Ramos (cell line): ENCODE results near the gene TRMT1.

Source experiments
- in situ Hi-C: fragments of 300-500 bp; cut with MboI; formaldehyde crosslinking; loops from one replicate; pipeline ENCODE4 v1.14.3; 2022; ENCODE audit warnings: low sequenced_read_pairs; ENCODE audit not compliant: unreplicated experiment

The TRMT1 gene

DNA sequence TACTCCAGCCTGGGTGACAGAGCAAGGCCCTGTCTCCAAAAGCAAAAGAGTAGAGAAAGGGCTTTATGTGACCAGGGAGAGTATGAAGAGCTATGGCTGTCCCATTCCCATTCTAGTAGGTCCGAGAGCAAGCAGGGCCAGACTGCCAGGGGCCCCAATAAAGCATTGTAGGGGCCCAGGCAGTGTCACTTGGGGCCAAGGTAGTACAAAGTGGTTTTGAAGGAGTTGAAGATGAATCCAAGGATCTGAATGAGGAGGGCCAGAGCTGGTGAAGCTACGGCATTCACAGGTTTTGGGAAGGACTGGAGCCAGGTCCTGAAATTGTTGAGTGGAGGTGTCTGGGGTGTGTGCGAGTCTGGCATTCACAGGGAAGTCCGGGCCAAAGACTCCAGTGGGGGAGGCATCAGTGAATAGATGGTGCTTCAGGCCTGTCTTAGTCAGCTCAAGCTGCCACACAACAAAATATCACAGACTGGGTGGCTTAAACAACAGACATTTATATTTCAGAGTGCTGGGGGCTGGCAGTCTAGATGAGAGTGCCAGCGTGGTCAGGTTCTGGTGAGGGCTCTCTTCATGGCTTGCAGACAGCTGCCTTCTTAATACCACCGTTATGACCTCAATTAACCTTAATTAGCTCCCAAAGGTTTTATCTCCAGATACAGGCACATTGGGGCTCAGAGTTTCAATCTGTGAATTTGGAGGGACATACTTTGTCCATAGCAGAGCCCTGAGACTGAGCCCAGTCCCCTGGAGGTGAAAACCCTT is 11.5 kb upstream of the TRMT1 start:
- in situ Hi-C loops: no loop called here

DNA sequence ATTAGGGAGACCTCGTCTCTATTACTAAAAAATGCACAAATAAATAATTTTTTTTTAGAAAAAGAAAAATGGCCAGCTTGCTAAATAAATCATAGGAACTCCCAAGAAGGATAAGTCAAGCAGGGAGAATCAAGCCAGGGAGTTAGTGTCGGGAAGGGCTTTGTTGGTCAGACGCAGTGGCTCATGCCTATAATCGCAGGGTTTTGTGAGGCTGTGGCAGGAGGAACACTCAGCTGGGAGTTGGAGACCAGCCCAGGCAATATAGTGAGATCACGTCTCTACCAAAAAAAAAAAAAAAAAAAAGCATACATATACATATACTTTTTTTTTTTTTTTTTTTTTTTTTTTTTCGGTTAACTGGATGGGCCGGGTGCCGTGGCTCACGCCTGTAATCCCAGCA is 10.5 kb upstream of the TRMT1 start:
- in situ Hi-C loops: no loop called here

DNA sequence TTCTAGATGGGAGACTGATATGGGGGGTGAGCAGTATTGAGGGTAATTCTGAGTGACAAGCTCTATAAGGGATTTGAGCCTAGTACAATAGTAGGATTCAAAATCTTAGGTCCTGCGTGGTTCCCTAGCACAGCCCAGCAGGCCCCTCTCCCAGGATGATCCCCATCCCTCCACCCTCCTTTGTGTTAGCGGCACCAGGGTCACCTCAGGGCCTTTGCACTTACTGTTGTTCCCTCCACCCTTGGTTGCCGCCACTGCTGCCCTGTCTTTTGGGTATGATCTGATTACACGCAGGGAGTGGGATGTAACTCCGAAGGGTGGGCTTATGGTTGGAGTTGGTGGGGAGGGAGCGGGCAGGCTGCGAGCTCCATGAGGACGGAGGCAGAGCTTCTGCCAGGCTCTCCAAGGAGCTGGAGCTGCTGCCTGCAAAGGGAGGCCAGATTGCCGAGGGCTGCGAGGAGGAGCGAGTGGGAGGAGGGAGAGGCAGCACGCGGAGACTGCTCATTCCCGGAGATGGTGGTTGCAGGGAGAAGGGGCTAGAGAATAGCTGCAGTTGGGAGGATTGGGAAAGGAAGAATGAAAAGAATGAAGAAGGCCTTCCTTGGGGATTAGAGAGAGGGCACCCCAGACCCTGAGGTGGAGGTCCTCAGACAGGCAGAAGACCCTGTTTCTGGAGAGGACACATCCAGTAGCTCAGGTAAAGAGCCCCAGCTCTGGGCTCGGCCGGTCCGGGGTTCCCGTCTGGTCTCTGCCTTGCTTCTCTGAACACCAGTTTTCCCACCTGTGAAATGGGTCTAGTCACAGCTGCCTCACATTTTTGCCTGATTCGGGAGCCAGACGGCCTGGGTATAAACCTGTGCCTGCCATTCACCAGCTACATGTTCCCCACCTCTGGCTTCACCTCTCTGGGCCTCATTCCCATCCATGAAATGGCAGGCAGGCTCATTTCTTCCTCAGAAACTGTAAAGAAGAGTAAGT is 6.7 kb upstream of the TRMT1 start:
- in situ Hi-C loops: no loop called here

DNA sequence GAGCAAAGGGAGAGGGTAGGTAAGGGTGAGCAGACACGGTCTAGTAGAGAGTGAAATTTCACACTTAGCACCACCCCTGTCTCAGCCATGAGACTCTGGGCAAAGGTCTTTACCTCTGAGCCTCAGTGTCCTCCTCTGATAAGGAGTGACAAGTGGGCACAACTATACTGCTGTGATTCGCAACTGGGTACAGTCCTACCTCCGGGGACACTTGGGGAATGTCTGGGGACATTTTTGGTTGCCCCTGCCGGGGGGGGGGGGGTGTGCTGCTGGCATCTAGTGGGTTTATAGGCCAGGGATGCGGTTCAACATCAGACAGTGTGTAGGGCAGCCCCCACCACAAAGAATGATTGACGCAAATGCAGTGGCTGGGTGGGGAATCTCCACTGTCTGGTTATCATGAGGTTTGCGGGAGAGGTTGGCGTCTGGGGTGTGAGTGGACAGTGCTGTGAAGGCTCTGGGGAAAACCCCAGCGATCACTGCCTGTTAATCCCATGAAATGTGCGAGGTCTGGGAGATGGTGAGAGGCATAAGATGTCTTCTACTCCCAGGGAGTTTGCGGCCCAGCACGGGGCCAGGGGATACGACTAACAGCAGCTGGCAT is 5.8 kb upstream of the TRMT1 start:
- in situ Hi-C loops: no loop called here

DNA sequence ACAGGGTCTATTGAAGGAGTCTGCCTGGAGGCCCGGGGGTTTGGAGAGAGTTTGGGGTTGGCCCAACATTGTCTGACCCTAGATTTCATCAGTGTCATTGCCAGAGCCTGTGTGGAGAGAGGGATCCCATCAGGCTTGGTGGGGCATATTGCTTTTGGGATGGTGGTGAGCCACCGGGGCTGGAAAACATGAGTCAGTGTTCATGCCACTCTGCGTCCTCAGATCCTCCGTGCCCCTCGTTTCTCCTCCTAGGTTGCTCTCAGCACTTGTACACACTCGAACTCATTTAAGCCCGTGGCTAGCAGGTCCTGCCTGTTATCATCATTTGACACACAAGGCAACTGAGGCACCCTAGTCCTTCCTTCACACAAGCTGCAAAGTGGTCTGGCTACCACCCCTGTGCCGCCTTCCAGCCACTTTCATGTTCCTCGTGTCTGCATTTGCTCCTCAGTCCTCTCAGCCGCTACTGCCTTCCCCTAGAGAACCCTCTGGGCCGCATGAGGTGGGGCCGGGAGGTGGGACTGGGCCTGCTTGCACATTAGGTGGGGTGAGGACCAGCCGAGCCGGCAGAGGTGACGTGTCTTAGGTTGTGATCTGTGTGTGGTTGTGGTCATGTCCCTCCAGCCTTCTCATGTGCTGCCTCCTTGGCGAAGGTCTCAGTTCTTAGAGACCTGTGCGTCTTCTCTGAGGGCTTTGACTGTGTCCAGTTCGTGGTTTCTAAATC is 5.2 kb upstream of the TRMT1 start:
- in situ Hi-C loops: no loop called here

DNA sequence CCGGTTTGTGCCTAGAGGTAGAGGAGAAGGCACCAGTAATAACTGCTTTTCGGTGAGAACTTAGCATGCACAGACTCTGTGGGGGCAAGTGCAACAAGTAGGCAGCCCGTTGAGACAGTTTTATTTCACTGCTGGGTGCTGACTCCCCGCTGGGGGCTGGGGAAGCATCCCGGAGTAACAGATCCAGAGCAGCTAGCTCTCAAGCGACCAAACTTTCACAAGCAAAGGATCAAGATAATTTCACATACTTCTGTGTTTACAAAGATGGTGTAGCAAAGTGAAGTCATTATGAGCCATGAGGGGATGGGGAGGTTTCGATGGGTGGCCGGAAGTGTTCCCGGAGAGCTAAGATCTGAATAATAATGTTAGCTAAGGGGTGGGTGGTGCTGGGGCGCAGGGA is 4.3 kb upstream of the TRMT1 start:
- in situ Hi-C loops: no loop called here

DNA sequence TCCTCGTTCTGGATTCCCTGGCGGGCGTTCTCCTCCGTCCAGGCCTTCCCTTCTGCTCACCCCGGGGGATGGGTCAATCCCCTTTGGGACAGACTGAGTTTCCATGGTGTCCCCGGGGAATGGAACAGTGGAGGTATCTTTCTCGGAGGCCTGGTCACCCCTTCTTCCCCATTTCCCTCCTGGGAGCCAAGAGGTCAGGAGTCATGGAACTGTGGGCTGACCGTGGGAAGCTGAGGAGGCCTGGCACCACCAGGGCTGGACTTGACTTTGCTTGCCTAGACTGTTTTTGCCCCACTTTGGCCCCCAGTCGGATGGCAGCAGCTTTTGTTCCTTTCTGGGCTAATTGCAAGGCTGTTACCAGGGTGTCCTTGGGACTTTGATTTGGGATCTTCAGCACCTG is 3.5 kb upstream of the TRMT1 start:
- in situ Hi-C loops: no loop called here

DNA sequence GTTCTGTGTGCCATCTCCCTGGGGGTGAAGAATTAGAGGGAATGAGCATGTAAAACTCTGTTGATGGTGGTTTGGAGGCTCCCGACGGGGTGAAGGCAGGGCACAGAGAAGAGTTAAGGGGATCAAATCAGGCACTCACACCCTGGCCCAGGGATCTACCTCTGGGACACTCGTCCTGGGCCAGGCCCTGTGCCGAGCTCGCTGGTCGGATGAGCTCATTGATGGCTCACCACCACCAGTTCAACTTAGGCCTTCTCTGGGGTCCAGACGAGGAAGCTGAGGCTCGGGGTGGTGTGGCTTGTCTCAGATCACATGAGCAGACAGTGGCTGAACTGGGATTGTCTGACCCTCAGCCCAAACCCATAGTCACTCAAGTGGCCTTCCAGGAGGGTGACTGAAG is 3.1 kb upstream of the TRMT1 start:
- in situ Hi-C loops: no loop called here

DNA sequence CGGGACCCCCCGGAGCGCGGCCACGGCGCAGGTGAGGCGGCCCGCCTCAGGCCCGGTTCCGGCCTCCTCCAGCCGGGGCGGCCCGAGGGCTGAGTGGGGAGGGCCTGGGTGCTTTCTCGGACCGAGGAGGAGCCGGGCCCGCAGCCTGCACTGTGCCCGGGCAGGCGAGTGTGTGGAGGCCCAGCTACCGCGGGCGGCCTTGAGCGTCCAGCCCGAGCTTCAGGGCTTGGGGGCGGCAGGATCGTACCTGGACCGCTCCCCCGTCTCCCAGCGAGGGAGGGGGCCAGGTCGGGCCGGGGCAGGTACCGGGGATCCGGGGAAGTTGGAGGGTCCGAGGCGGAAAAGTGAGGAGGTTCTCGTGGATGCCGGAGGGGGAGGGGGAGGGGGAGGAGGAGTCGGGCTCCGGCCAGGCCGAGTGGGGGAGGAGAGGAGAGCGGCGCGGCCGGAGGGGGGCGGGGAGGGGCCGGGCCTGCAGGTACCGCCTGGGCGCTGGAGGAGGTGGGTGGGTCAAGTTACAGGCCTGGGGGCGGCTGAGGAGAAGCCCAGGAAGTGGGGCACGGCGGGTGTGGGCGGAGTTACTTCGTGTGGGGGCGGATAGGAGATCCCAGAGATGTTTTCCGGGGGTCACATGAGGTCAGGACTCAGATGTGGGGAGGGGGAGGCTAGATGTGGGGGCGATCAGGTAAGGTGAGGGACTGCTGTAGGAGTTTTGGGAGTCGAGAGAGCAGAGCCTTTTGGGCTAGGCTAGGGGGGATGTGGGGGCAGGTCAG is 2.1 kb upstream of the TRMT1 start:
- in situ Hi-C loops: no loop called here

DNA sequence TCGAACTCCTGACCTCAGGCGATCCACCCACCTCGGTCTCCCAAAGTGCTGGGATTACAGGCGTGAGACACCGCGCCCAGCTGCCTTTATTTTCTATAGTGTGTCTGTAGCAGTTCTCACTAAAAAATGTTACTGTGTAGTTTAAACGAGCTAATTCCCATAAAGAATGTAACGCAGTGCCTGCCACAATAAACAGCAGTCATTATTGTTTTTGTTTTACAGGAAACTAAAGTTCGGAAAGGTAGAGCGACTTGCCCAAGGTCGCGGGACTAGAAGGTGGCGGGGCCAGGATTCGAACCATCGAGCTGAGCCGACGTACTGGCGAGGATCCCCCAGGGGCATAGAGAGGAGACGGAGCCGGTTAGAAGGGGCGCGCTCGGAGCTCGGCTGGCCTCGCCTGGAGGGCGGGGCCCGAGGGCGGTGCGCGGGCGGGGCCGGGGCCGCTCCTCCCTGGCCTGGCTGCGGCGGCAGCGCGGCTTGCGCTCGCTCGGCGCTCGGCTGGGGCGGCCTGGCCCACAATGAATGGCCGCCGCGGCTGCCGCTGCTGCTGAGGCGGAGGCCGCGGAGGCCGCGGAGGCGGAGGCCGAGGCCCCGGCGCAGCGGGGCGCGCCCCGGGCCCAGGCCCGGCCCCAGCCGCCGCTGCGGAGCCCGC is 1.4 kb upstream of the TRMT1 start, which contains the start of gene NACC1:
TSS of gene NACC1 (plus strand) at position 493 of the 652 bp plus-strand sequence. CDS start 16,944 bp downstream, outside the sequence.
- in situ Hi-C loops: no loop called here

DNA sequence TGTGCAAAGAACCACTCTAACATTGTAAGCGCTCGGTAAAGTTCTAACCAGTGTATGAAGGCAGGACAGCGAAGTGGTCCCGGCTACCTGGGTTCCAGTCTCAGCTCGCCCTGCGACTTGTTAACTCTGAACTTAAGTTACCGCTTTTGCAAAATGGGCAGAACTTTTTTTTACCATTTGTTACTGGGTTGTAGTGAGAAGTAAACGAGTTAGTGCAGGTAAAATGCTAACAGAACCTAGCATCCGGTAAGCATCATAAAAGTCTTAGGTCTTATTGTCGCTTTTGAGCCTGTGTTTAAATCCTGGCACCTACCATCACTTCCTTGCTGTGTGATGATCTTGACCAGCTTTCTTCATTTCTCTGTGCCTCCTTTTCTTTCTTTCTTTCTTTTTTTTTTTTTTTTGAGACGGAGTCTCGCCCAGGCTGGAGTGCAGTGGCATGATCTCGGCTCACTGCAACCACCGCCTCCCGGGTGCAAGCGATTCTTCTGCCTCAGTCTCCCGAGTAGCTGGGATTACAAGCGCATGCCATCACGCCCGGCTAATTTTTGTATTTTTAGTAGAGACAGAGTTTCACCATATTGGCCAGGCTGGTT is 734 bp upstream of the TRMT1 start:
- in situ Hi-C loops: no loop called here

DNA sequence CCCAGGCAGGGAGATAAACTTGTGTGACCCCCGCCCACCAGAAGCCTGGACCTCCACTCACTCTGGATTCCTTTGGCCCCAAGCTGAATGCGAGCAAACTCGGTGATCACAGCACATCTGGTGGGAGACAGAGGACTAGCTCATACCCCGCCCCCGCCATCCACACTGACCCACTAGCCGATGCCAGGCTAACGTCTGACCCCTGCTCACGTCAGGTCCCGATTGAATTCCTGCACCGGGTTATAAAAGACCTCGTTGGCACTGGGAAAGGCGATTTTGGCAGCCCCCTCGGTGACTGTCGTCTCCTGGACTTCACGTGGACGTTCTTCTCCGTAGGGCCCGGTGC is 631 bp downstream of the TRMT1 start:
- in situ Hi-C loops: no loop called here

DNA sequence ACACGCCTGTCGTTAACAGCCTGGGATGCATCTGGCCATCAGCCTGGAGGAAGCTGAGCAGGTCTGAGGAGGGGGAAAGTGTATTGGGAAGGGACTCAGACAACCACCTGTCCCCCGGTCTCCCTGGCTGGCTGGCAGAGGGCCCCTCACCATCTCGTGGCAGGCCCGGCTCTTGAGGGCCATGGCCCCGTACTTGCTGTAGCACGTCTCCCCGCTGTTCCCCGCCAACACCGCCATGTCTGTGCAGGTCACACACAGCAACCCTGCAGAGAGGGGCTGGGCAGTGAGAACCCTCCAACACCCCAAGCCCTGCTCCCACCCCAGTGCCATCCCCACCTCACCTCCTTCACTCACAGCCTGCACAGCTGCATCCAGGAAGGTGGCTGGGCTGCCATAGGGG is 4.0 kb downstream of the TRMT1 start:
- in situ Hi-C loops: no loop called here

DNA sequence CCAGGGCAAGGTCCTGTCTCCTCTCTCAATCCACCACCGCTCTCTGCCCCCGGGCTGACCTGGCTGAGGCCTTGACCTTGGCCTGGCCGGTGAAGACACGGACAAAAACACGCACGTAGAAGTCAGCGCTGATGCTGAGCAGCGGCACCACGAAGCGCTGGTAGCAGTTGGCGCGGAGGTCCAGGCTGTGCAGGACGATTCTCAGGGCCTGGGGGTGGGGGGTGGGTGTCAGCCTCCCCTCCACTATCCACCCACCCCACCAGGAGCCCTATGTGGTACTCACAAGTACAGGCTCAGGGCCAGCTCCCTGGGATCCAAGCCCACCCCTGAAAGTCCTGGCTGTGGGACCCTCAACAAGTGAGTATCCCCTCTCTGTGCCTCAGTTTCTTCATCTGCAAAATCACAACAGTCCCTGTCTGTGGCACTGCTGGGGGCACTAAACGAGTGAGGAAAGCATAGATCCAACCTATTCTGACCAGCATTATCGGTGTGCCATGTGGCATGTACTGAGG is 6.4 kb downstream of the TRMT1 start:
- in situ Hi-C loops: no loop called here

DNA sequence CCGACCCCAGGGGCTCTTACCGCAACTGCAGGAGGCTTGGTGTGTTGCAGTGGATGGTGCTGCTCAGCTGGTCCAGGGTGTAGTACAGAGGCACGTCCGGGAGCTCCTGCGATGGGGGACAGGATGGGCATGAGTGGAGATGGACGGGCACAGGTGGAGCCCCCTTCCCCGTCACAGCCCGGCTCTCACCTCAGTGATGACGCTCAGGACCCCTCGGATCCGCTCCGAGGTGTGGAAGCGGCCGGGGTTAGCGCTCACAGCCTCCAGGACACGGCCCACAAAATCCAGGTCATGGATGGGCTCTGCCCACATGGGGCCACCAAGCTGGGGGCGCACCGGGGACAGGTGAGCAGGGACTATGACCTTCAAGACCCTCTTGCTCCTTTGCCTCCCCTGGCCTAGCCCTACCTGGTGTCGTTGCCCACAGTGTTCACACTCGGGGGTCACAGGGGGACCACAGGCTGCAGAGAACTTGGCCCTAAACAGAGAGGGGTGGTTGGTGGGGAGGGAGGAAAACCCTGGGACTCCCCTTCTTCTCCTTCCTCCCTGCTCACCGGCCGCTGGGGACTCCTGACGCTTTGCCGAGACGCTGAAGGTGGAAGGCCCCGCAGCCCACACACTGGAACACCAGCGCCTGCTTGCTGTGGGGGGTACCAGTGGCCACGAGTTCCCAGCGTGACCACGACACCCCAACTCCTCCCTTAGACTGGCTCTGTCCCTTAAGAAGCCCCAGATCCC is 7.0 kb downstream of the TRMT1 start:
- in situ Hi-C loops: loop anchor here (5.0 kb wide), 1 partner anchor 43 kb away; the partner anchor contains the start of genes IER2 and STX10

DNA sequence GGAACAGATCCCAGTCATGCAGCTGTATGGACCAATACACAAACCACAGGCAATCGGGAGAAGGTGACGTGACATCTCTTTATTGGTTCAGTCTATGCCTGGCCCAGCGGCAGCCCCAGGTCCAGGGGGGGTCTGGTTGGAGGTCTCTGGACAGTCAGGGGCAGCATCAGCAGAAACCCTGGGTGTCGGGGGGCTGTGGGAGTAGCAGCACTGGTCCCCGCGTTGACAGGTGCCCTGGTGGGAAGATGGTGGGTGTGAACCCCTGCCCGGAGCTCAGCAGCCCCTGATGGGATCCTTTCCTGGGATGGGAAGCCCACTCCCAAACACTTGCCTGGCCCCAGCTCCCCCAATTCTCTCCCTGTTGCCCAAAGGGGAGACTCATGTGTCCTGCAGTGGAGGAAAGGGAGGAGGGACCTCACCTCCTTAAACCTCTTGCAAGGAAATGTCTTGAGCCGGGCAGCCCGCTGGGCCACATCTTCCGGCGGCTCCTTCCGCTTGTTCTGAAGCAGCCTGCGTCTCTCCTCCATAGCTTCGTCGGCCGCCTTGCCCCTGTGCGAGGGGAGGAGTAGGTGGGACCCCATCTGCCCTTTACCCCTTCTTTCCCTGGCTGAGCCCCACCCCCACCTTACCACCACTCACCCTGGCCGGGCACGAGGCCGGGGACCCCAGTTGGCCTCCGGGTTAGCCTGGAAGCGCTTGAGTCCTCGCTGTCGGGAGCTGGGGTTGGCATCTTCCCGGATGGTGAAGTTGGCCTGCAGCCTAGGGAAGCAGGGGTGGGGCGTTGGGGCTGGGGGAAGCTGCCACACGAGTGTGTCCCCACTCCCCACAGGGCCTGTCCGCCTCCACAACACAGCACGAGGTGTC is 11.5 kb downstream of the TRMT1 start:
- in situ Hi-C loops: loop anchor here (5.0 kb wide), 1 partner anchor 47 kb away; the partner anchor contains the start of genes IER2 and STX10

DNA sequence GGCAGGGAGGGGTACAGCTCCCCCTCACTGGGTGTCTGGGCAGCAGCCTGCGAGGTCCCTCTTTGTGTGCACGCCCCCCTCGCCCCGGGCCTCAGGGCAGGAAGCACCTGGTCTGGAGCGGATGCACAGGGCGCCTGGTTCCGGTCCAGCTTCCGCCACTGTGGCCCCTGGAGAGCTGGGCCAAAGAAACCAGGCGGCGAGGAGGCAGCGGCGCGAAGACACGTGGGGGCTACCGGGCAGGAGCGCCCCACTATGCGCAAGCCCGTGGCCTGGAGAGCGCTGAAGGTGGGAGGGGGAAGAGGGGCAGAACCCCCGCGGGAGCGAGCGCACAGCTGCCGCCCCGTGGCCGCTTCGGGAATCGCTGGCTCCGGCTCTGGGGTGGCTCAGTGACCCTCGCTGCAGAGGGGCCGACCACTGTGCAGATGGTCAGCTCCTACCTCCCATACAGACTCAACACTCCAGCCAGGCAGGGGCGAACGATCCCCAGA is 12.1 kb downstream of the TRMT1 start:
- in situ Hi-C loops: no loop called here
